SK-N-MC (cell line): ENCODE measurements around the gene PES1.

Experiments
- EZH2 ChIP-seq: fragments of 200-600 bp; sonication (generic); IDR thresholded peaks from one replicate; pipeline ENCODE4 v1.6.1; 2017; ENCODE audit warnings: antibody characterized with exemption
- FOXP2 ChIP-seq: optimal IDR thresholded peaks from 2 replicates; pipeline ENCODE3; 2011; ENCODE audit warnings: mild to moderate bottlenecking, moderate library complexity; ENCODE audit not compliant: insufficient read depth; ENCODE audit errors: extremely low read length, control extremely low read depth
- POLR2AphosphoS5 ChIP-seq: IDR thresholded peaks from 2 replicates; pipeline ENCODE4 v1.6.1; 2012; ENCODE audit warnings: mild to moderate bottlenecking, low read depth, low read length, borderline replicate concordance

- TF ChIP-seq POLR2AphosphoS5 (no peak), EZH2 (no peak), FOXP2 (no peak)
Observed at GRCh38 chr22:30542811-30543188, 48.9 kb downstream of the PES1 start.
